HUDEP-2 (cell line): ENCODE measurements around the gene SFSWAP.

Experiments used
- DNase-seq, 76 experiments: peaks; one replicate each; lab custom pipeline; 2025; ENCODE audit not compliant: unreplicated experiment in 76 of 76; lab: John Stamatoyannopoulos, UW

Gene SFSWAP

DNA sequence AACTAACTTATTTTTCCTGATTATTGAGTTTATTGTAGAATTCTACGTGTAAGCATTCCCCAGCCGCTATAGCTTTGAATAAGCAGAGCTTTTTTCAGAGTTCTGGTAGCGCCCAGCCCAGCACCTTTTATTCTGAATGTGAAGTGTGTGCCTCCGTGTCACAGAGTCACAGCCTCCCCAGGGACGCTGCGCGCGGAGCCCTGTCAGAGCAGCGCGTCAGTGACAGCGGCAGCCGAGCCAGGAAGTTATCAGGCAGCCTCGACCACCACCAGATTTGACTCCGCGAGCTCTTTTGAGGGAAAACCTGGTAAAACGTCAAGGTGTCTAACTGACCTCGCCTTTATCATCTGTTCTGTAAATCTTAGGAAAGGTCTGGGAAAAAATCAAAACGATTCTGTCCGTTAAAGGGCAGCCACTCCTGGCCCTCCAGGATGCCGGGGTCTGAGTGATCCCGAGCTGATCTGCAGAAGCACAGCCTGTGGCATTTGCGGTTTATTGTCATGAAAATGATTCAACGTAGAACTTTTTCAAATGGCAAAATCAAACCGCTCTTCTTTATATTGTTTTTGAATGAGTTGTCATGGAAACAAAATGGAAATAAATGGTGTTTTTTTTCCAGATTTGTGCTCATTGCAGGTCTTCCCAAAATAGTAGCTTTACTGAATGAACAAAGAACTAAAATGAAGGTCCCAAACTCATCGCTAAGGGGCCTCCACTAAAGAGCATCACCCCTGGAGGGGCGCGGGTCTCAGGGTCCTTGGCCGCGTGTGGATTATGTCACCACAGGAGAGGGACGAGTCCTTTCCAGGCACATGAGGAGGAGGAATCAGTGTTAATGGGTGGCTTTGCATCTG, 74.2 kb downstream of the SFSWAP start:
- no peak for DNase-seq

DNA sequence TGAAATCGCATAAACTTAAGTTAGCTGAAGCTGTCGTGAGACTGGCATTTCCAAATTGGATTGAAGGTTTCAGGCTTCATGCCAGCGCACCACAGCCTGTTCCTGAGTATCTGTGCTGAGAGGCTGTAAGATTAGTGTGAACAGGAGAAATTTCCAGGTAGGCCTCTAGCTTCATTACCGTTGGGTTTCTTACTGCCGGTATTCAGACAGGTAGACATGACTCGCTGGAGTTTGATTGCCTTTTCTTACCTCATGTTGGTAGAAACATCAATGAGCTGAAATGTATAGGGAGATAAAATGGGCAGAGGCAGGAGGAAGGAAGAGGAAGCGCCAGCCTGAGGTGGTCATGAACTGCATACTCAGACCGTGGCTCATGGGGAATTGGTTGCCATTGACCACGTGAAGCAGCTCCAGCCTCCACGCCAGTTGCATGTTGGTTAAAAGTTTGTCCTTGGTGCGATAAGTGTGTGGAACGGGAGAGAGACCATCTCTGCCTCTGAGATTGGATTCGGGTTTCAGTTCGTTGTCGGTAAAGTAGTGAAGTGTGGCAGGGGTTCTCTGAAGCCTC, 75.0 kb downstream of the SFSWAP start:
- DNase-seq, result no peak

- DNase-seq, result no peak
Measured at GRCh38 chr12:131786331-131786730, 75.4 kb downstream of the SFSWAP start.

GRCh38 chr12:131787143-131787660, 76.3 kb downstream of the SFSWAP start:
- no peak for DNase-seq

DNA sequence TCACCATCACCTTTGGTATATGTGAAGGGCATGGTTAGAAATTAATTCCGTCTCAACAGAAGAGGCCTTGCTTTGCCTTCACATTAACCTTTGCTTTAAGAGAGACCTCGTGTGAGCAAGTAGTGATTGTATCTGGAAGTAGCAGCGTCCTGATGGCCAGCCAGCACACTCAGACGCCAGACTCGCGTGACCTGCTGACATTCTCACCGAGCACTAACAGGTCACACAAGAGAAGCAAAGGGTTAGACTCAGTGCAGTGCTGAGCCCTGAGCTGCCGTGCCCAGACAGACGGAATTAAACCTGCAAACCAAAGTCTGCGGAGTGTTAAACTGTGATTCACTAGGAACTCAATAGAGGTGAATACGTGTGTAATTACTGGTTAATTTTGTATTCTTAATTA, 77.2 kb downstream of the SFSWAP start:
- DNase-seq, result no peak

GRCh38 chr12:131789638-131790037, 78.7 kb downstream of the SFSWAP start:
- DNase-seq, result no peak

- DNase-seq, result no peak
Measured at GRCh38 chr12:131793243-131794022, 82.5 kb downstream of the SFSWAP start.

DNA sequence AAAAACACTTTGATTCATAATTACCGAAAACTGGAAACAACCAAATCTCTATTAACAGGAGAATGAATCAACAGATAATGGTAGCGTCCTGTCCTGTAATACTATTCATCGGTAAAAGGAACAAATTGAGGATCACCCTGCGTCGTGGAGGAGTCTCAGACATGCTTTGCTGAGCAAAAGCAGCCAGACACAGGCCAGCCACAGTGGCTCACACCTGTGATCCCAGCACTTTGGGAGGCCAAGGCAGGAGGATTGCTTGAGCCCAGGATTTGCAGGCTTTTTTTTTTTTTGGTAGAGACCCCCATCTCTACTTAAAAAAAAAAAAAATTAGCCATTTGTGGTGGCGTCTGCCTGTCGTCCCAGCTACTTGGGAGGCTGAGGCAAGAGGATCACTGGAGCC, 83.2 kb downstream of the SFSWAP start:
- DNase-seq, result no peak

DNA sequence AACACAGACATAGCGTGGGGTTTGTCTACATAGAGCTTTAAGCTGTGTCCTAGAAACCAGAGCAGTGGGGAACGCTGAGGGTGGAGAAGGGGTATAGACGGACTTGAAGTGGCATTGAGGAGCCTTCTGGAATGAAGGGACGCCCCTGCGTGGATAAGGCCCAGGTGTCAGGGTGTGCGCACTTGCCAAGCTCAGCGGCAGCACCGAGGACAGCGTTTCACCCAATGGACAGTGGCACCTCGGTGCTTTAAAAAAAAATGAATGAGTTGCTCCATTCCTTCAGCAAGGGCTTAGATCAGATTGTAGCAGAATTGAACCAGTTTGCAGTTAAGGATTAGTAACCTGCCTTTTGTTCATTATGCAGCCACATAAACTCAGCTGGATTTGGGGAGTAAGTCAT, 83.7 kb downstream of the SFSWAP start:
- no peak for DNase-seq

DNA sequence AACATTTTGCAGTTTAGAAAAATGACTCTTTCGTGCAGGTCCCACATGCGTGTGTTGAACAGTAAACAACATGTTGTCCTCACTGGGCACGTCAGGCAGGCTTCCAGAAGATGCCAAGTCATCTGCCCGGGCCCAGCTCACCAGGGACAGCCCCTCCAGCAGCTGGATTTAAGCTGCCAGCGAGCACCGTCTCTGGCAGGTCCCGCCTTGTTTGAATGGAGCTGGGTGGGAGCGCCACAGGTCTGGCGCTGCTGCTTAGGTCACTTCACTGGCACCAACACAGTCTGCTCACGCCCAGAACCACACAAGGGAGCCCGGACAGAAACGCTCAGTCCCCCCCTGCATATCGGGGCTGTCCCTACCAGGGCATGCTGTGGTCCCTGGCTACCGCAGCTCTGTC, 84.2 kb downstream of the SFSWAP start:
- DNase-seq, result no peak

DNA sequence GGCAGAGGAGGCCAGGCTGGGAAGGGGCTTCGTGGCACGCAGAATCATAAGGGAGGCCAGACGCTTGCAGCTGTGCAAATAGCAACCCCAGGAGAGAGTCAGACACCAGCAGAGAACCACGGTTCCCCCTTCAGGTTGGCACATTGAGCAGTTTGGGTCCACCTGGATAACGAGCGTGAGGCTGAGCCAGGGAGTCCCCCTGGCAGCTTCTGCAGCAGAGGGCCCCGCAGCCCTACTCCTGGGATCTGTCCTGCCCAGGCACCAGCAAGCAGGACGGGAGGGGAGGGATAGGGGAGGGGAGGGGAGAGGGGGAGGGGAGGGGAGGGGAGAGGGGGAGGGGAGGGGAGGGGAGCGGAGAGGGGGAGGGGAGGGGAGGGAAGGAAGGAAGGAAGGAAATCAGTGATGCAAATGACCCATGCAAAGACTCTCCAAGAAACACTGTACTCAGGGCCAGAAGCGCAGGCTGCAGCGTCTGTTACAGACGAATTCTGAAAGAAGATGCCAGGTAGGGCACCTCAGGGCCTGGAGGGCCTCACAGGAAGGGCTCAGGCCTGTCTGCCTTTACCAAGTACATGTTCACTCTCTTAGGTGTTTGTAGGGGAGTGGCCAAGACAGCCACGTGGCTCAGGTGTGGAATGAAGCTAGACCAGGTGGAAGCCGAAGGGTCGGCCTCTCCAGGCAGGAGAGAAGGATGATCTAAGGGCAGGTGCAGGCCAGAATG, 85.0 kb downstream of the SFSWAP start:
- DNase-seq, result no peak

GRCh38 chr12:131796411-131796736, 85.5 kb downstream of the SFSWAP start:
- DNase-seq, result no peak

- DNase-seq, result no peak
Measured at GRCh38 chr12:131796754-131797587, 86.1 kb downstream of the SFSWAP start.

DNA sequence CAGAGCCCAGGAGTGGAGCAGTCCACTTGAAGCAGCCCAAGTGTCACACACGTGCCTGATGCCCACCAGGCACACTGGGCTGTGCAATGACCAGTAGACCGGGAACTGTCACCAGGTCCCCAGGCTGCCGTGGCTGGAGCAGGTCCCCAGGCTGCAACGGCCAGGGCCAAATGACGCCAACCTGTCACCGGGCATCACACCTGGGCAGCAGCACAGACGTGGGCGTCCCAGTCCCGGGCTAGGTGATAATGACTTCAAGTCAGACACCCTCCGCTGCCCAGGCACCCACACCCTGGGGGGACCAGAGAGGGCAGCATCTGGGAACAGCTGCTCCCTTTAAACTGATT, 86.7 kb downstream of the SFSWAP start:
- no peak for DNase-seq

- DNase-seq, result no peak
Measured at GRCh38 chr12:131799195-131799594, 88.3 kb downstream of the SFSWAP start.

DNA sequence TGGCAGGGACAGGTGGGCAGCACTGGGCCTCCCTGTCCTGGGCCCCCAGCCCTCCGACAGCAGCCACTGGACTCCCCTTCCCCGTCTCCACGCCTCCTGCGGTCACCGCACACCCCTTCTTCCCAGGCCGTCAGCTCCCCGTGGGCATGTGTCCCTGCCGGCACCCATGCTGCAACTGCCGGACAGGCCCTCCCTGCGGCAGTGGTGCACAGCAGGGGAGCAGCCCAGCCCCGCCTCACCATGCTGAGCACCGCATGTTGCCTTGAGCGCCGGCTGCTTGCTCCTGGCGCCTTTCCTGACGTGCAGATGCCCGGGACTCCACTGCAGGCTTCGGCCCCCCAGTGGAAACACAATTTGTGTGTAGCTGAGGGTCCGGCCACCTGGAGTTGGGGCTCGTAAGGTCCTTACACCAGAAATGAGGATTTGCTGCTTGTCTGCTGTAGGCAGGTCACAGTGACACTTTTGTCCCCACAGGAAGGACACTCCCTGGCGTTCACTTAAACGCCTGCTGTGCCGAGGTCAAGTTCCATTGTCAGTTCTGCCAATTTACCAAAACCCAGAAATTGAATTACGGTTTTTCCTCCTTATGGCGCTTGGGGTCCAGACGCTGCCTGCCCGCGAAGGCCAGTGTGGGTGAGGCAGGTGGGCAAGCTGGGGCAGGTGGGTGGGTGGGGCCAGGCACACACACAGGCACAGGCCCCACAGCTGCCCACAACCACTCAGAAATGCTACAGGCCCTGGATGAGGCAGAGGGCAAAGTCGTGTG, 89.1 kb downstream of the SFSWAP start:
- DNase-seq, result no peak

DNA sequence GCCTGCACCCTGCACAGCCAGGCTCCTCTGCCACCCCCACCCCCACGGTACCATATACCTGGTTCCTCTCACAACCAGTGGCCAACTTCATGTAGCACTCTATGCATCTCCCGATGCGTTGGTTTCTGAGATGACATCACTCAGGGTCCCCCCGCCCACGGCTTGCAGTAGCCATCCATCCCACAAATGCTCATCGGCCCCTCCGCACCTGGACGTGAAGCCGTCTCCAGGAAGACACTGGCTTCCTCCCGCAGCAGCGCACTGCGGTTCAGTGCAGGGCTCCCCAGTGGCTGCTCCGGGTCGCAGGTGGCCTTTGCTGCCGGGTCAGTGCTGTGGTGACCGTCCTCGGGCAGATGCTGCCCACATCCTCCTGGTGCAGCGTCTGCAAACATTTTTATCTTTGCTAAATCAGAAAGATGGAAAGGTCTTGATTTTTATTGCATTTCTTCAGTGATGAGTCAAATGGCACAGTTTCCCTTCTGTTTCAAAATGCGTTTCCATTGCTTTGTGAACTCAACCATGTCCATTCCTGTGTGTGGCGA, 89.8 kb downstream of the SFSWAP start:
- no peak for DNase-seq

DNA sequence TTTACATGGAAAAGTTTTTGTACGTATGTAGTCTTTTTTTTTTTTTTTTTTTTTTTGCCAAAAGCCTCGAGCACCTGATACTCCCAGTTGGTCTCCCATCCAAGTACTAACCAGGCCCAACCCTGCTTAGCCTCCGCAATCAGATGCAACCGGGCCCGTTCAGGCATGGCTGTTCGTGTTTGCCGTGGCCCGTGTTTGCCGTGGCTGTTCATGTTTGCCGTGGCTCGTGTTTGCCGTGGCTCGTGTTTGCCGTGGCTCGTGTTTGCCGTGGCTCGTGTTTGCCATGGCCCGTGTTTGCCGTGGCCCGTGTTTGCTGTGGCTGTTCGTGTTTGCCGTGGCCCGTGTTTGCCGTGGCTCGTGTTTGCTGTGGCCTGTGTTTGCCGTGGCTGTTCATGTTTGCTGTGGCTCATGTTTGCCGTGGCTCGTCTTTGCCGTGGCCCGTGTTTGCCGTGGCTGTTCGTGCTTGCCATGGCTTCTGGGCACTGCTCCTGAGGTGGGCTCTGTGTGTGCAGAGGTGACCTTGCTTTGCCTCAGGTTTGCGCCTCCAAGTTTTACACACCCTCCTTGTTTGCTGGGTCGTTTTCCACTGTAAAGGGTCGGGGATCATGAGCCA, 90.5 kb downstream of the SFSWAP start:
- no peak for DNase-seq
